Inflammatory macrophage (primary cell): ENCODE results near the gene RAD51.
"Not testable (repeated sequence)": the region's sequence is repeated elsewhere in the genome, so short reads cannot be mapped to it uniquely, and the experiment has no call there.

ENCODE experiments used
- DNase-seq, 2 donors: peaks; one replicate each; pipeline ENCODE4 v3.0.0-alpha.2; 2020 to 2022
- total RNA-seq, 18 experiments: gene quantifications; one replicate each; lab custom pipeline; 2026; ENCODE audit warnings: mixed read lengths in 6 of 18, inconsistent platforms in 2 of 18; lab: John Stamatoyannopoulos, UW

The RAD51 gene
- total RNA-seq, result 2.5 to 16.1 (median 9.0) reads per million in 18 experiments

GRCh38 chr15:40694688-40695468 lies at the start of gene RAD51:
RAD51 (plus strand) TSS chr15:40695174; CDS start chr15:40698759, 3,585 bp downstream.
- DNase-seq, result peak; percentile 99

- no peak for DNase-seq
These were observed 47.5 kb upstream of the RAD51 start for GRCh38 chr15:40647523-40647922.

GRCh38 chr15:40650479-40650878 lies 44.5 kb upstream of the RAD51 start:
- DNase-seq, result no peak

GRCh38 chr15:40660686-40661085 lies 34.3 kb upstream of the RAD51 start:
- no peak for DNase-seq

GRCh38 chr15:40664909-40665308 lies 30.1 kb upstream of the RAD51 start:
- no peak for DNase-seq

- not testable (repeated sequence) for DNase-seq
These were observed 18.7 kb upstream of the RAD51 start for GRCh38 chr15:40676290-40676689.

GRCh38 chr15:40676906-40677305 lies 18.1 kb upstream of the RAD51 start:
- not testable (repeated sequence) for DNase-seq

- no peak for DNase-seq
These were observed 14.8 kb upstream of the RAD51 start for GRCh38 chr15:40680151-40680550.

GRCh38 chr15:40680959-40681358 lies 14.0 kb upstream of the RAD51 start:
- DNase-seq, result not testable (repeated sequence)

- no peak for DNase-seq
These were observed 10.6 kb upstream of the RAD51 start for GRCh38 chr15:40684381-40684780.

GRCh38 chr15:40685376-40685775 lies 9.6 kb upstream of the RAD51 start:
- no peak for DNase-seq

- no peak for DNase-seq
These were observed 5.8 kb upstream of the RAD51 start for GRCh38 chr15:40688932-40689799.

- no peak for DNase-seq
These were observed 3.2 kb upstream of the RAD51 start for GRCh38 chr15:40691737-40692136.

GRCh38 chr15:40693904-40694687 lies 878 bp upstream of the RAD51 start:
- DNase-seq, result no peak

GRCh38 chr15:40695469-40695890 lies 506 bp downstream of the RAD51 start:
- peak; percentile 11 to 14 for DNase-seq

GRCh38 chr15:40696228-40696627 lies 1.3 kb downstream of the RAD51 start:
- no peak for DNase-seq

- no peak for DNase-seq
These were observed 2.9 kb downstream of the RAD51 start for GRCh38 chr15:40697916-40698315.

GRCh38 chr15:40702077-40702476 lies 7.1 kb downstream of the RAD51 start:
- peak; percentile 48 to 55 for DNase-seq

- DNase-seq, result no peak
These were observed 11.1 kb downstream of the RAD51 start for GRCh38 chr15:40706121-40706520.

GRCh38 chr15:40714144-40714543 lies 19.2 kb downstream of the RAD51 start:
- no peak for DNase-seq

- no peak for DNase-seq
These were observed 21.2 kb downstream of the RAD51 start for GRCh38 chr15:40716165-40716564.

GRCh38 chr15:40721701-40722100 lies 26.7 kb downstream of the RAD51 start:
- peak; percentile 36 to 47 for DNase-seq

- no peak for DNase-seq
These were observed 27.4 kb downstream of the RAD51 start for GRCh38 chr15:40722354-40722753.
